Measurements from ENCODE around the gene EXOC6B. TPM values are rescaled to one million over a fixed set of nuclear protein-coding genes. Genes with fewer than 3 reads are reported as not detected.

EXOC6B gene
- total RNA-seq, 1 experiment from 2014 or later, result 40.1 TPM

- Histone ChIP-seq H4K8ac (replicated peaks; ENCODE audit: insufficient read length, low read depth, low read length) (no peak overlapping the region), H2BK120ac (ENCODE audit: low read depth, low read length, poor library complexity, severe bottlenecking) (no peak overlapping the region)
- H3K36me3 Mint-ChIP-seq (ENCODE audit: insufficient read depth in 1 of 3, low read depth in 3 of 3), result no peaks in the 10 kb centered on the region
These were observed 313.5 kb downstream of the EXOC6B start for GRCh38 chr2:72512376-72512775.

More at GRCh38 chr2:72512376-72512775, 313.5 kb downstream of the EXOC6B start:
- no peak overlapping the region for H3K4ac ChIP-seq (ENCODE audit: low read depth, low read length)
- no peaks in the 10 kb centered on the region for H3K79me1 ChIP-seq (ENCODE audit: insufficient read depth, low read depth, low read length, poor library complexity, severe bottlenecking)
- no peak overlapping the region for H3T11ph ChIP-seq (ENCODE audit: low read length)
- no peak overlapping the region for H3K56ac ChIP-seq (ENCODE audit: insufficient read length, low read depth, low read length)
- no peak overlapping the region for H3K9ac ChIP-seq (ENCODE audit: extremely low read depth, insufficient read length, low read length)
- H2AK5ac ChIP-seq (ENCODE audit: insufficient read length, low read length), result no peak overlapping the region
- no peaks in the 10 kb centered on the region for H3K27me3 Mint-ChIP-seq (ENCODE audit: low read depth)
- H3K4me2 ChIP-seq (ENCODE audit: insufficient read depth, insufficient read length, low read length), result no peak overlapping the region
- no peaks in the 10 kb centered on the region; the same call in 1 of the 2 replicates for H3K4me1 ChIP-seq (ENCODE audit: insufficient read depth, low read length)
- H3K9me3 Mint-ChIP-seq, result no peaks in the 10 kb centered on the region
- no peak overlapping the region for H3K23ac ChIP-seq (ENCODE audit: insufficient read length, low read depth, low read length)
- H2BK20ac ChIP-seq (ENCODE audit: low read depth, low read length, poor library complexity, severe bottlenecking), result no peak overlapping the region
- TF ChIP-seq CTCF (conservative IDR thresholded peaks at IDR 0.05), result no peak
- H3K79me2 ChIP-seq (ENCODE audit: insufficient read depth, low read length), result no peaks in the 10 kb centered on the region
- no peak overlapping the region for H2BK15ac ChIP-seq (ENCODE audit: low read depth, low read length)
- no peaks in the 10 kb centered on the region for H3K23me2 ChIP-seq (ENCODE audit: insufficient read length, low read depth, low read length, poor library complexity, severe bottlenecking)
- H4K91ac ChIP-seq (ENCODE audit: insufficient read length, low read depth, low read length), result no peak overlapping the region
- no peak overlapping the region for H2AFZ ChIP-seq (ENCODE audit: low read length)
- no peak overlapping the region for H2BK12ac ChIP-seq (ENCODE audit: insufficient read length, low read depth, low read length)
- H2BK5ac ChIP-seq (ENCODE audit: insufficient read length, low read length), result no peak overlapping the region
- no peaks in the 10 kb centered on the region for H4K20me1 ChIP-seq (ENCODE audit: control insufficient read depth, insufficient read depth, insufficient read length)
- peaks cover 3% of the 10 kb centered on the region in 2 experiments; a peak in 2 of 4 replicates for H3K4me1 Mint-ChIP-seq
- DNase-seq, result no peak
- no peak overlapping the region for H3K27ac ChIP-seq (ENCODE audit: insufficient read length, low read depth, low read length)
- no peak overlapping the region for H3K14ac ChIP-seq (ENCODE audit: insufficient read depth, low read length)
- no peaks in the 10 kb centered on the region for H3K9me3 ChIP-seq (ENCODE audit: control insufficient read depth, low read depth, low read length)
- H3K18ac ChIP-seq (ENCODE audit: insufficient read length, low read depth, low read length), result no peak overlapping the region
- no peak overlapping the region for H3K4me3 Mint-ChIP-seq
- H4K5ac ChIP-seq (ENCODE audit: insufficient read length, low read depth, low read length), result no peak overlapping the region
- no peaks in the 10 kb centered on the region for H3K27me3 ChIP-seq (ENCODE audit: insufficient read depth, low read length)
- no CpG with 5 or more reads among the region's 1 CpG for WGBS (ENCODE audit: extremely low coverage, insufficient read length, low lambda C conversion rate)
- H3K27ac Mint-ChIP-seq, result no peak overlapping the region
